ENCODE measurements around the gene PHLDB3.
A peak's percentile ranks its signal among the peaks of the same experiment; 100 is the strongest.

PHLDB3 gene

DNA sequence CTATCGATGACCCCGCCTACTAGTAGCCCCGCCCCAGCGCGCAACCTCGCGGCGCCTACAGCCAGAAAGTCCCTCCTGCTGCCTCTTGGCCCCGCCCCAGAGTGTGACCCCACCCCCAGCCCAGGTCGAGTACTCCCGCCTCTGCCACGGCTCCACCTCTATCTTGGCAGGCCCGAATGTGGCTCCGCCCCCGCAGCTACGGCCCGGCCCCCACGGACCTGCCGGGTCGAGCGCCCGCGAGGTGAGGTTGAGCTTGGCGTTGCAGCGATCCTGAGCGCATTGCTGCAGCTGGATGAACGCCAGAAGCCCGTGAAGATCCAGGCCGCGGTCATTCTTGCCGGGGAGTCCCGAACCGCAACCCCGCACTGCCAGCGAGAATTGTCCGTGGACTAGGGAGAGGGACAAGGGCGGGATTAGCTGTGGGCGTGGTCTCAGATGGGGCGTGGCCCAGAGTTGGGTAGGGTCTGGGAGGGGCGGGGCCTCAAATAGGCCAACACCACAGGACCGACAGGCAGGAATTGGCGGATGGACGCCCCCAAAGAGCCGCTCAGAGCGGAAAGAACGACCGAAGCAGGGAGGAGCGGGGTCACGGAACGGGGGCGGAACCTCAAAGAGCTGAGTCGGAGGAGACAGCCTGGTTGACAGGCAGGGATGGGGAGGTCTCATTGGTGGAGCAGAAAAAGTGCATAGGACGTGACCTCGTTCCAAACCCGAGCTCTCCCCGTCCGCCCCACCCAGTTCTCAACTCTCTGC, 41.0 kb downstream of the PHLDB3 start:
- peak overlapping the region; percentile 59 for H3K4me2 ChIP-seq (ENCODE audit: low read length)
- H3K27ac ChIP-seq (ENCODE audit: low read depth, low read length), result no peak overlapping the region
- H4K20me1 ChIP-seq (ENCODE audit: control insufficient read depth, insufficient read depth, low read depth, low read length), result no peaks in the 10 kb centered on the region
- no peaks in the 10 kb centered on the region for H3F3A ChIP-seq (ENCODE audit: control insufficient read depth, insufficient read depth)
- no peaks in the 10 kb centered on the region for H3K9me2 ChIP-seq (replicated peaks; ENCODE audit: control insufficient read depth, low read length)
- no peaks in the 10 kb centered on the region for H3K27me3 ChIP-seq (ENCODE audit: control insufficient read depth, low read length)
- no peaks in the 10 kb centered on the region; the same call in 1 of the 2 replicates for H3K9me3 ChIP-seq (ENCODE audit: control insufficient read depth, insufficient read depth, low read length)
- H3K79me2 ChIP-seq (ENCODE audit: control insufficient read depth, low read length), result no peaks in the 10 kb centered on the region
- H3K4me1 ChIP-seq (ENCODE audit: control insufficient read depth, low read length), result peaks cover 7% of the 10 kb centered on the region
- H3K4me3 ChIP-seq (ENCODE audit: low read length), result peak overlapping the region; percentile 69
- H3K36me3 ChIP-seq (ENCODE audit: control insufficient read depth, low read length), result no peaks in the 10 kb centered on the region
- TF ChIP-seq, protein P1, sequence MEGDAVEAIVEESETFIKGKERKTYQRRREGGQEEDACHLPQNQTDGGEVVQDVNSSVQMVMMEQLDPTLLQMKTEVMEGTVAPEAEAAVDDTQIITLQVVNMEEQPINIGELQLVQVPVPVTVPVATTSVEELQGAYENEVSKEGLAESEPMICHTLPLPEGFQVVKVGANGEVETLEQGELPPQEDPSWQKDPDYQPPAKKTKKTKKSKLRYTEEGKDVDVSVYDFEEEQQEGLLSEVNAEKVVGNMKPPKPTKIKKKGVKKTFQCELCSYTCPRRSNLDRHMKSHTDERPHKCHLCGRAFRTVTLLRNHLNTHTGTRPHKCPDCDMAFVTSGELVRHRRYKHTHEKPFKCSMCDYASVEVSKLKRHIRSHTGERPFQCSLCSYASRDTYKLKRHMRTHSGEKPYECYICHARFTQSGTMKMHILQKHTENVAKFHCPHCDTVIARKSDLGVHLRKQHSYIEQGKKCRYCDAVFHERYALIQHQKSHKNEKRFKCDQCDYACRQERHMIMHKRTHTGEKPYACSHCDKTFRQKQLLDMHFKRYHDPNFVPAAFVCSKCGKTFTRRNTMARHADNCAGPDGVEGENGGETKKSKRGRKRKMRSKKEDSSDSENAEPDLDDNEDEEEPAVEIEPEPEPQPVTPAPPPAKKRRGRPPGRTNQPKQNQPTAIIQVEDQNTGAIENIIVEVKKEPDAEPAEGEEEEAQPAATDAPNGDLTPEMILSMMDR (IDR thresholded peaks at IDR 0.05; ENCODE audit: low read depth, low read length, poor library complexity, severe bottlenecking), result no peak
- TF ChIP-seq EZH2phosphoT487 (IDR thresholded peaks at IDR 0.05; ENCODE audit: borderline replicate concordance, low read length), result no peak

DNA sequence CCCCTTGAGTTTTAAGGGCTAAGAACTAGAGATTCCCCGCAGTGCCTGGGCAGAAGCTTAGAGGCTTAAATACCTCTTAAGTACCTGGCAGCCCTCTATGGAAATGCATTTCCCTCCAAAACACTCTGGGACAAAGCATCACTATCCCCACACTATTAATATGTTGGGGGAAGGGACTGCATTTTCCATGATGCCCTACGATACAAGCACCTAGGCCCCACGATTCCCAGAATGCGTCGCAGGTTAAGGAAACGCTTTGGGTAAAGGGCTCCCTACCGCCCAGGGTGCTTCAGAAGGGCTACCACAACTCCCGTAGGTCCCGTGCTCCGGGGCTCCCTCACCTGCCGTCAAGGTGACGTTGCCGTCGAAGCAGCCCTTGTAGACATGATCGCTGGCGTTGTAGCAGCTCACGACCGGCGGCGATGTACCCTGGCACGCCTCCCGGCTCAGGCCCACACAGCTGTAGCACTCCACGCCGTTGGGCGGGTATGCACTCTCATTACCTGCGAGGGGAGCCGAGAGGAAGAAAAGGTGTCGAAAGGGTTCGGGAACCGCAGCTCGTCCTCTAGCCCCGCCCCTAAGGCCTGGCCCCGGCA, 41.7 kb downstream of the PHLDB3 start:
- H3K9me3 ChIP-seq (ENCODE audit: control insufficient read depth, insufficient read depth, low read length), result no peaks in the 10 kb centered on the region; the same call in 1 of the 2 replicates
- H3K36me3 ChIP-seq (ENCODE audit: control insufficient read depth, low read length), result no peaks in the 10 kb centered on the region
- no peaks in the 10 kb centered on the region for H3K9me2 ChIP-seq (replicated peaks; ENCODE audit: control insufficient read depth, low read length)
- H3K4me3 ChIP-seq (ENCODE audit: low read length), result peak overlapping the region; percentile 69
- no peaks in the 10 kb centered on the region for H3F3A ChIP-seq (ENCODE audit: control insufficient read depth, insufficient read depth)
- H3K4me1 ChIP-seq (ENCODE audit: control insufficient read depth, low read length), result peaks cover 7% of the 10 kb centered on the region
- H3K27ac ChIP-seq (ENCODE audit: low read depth, low read length), result no peak overlapping the region
- H3K79me2 ChIP-seq (ENCODE audit: control insufficient read depth, low read length), result no peaks in the 10 kb centered on the region
- no peaks in the 10 kb centered on the region for H3K27me3 ChIP-seq (ENCODE audit: control insufficient read depth, low read length)
- no peak for TF ChIP-seq EZH2phosphoT487 (IDR thresholded peaks at IDR 0.05; ENCODE audit: borderline replicate concordance, low read length)
- TF ChIP-seq, protein P1 (IDR thresholded peaks at IDR 0.05; ENCODE audit: low read depth, low read length, poor library complexity, severe bottlenecking), result no peak
- H3K4me2 ChIP-seq (ENCODE audit: low read length), result peak overlapping the region; percentile 59; the same call in 1 of the 2 replicates
- no peaks in the 10 kb centered on the region for H4K20me1 ChIP-seq (ENCODE audit: control insufficient read depth, insufficient read depth, low read depth, low read length)

DNA sequence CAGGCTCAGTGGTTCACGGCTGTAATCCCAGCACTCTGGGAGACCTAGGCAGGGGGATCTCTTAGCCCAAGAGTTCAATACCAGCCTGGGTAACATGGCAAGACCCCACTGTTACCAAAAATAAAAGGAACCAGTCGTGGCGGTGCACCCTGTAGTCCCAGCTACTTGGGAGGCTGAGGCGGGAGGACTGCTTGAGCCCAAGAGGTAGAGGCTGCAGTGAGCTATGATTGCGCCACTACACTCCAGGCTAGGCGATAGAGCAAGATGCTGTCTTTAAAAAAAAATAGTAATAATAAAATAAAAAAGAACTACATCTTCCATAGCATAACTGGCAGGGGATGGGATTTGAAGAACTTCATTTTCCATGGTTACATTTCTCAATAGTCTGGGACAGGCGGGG, 42.2 kb downstream of the PHLDB3 start:
- H3K27ac ChIP-seq (ENCODE audit: low read depth, low read length), result no peak overlapping the region
- no peaks in the 10 kb centered on the region for H4K20me1 ChIP-seq (ENCODE audit: control insufficient read depth, insufficient read depth, low read depth, low read length)
- no peaks in the 10 kb centered on the region; the same call in 1 of the 2 replicates for H3K9me3 ChIP-seq (ENCODE audit: control insufficient read depth, insufficient read depth, low read length)
- peaks cover 7% of the 10 kb centered on the region for H3K4me1 ChIP-seq (ENCODE audit: control insufficient read depth, low read length)
- no peak overlapping the region for H3K4me2 ChIP-seq (ENCODE audit: low read length)
- no peaks in the 10 kb centered on the region for H3K36me3 ChIP-seq (ENCODE audit: control insufficient read depth, low read length)
- no peaks in the 10 kb centered on the region for H3K9me2 ChIP-seq (replicated peaks; ENCODE audit: control insufficient read depth, low read length)
- no peaks in the 10 kb centered on the region for H3K27me3 ChIP-seq (ENCODE audit: control insufficient read depth, low read length)
- H3K4me3 ChIP-seq (ENCODE audit: low read length), result no peak overlapping the region
- TF ChIP-seq, protein P1 (IDR thresholded peaks at IDR 0.05; ENCODE audit: low read depth, low read length, poor library complexity, severe bottlenecking), result no peak
- TF ChIP-seq EZH2phosphoT487 (IDR thresholded peaks at IDR 0.05; ENCODE audit: borderline replicate concordance, low read length), result no peak
- no peaks in the 10 kb centered on the region for H3F3A ChIP-seq (ENCODE audit: control insufficient read depth, insufficient read depth)
- H3K79me2 ChIP-seq (ENCODE audit: control insufficient read depth, low read length), result no peaks in the 10 kb centered on the region

Data from DOHH2 (cell line).